GM12865 (cell line): ENCODE results near the gene KCTD16.

ENCODE experiments used
- DNase-seq: peaks from one replicate; pipeline ENCODE4 v3.0.0; 2010; ENCODE audit warnings: low read depth
- H3K4me3 ChIP-seq: 2 replicates; pipeline ENCODE4 v1.5.1; 2011; ENCODE audit warnings: mild to moderate bottlenecking, low read depth, low read length, control low read depth
- CTCF ChIP-seq: IDR thresholded peaks from 2 replicates; pipeline ENCODE4 v1.5.1; 2011; ENCODE audit warnings: low read length, control low read depth, low read depth, inconsistent platforms; ENCODE audit not compliant: insufficient read depth; ENCODE audit errors: missing control alignments

Gene KCTD16

GRCh38 chr5:144130306-144130705 lies 40.4 kb upstream of the KCTD16 start:
- TF ChIP-seq CTCF = no peak
- no peak overlapping the region for H3K4me3 ChIP-seq
- no peak for DNase-seq

- DNase-seq = no peak
- no peak overlapping the region for H3K4me3 ChIP-seq
- no peak for TF ChIP-seq CTCF
Measured at GRCh38 chr5:144131261-144131660, 39.4 kb upstream of the KCTD16 start.

GRCh38 chr5:144133050-144133633 lies 37.5 kb upstream of the KCTD16 start:
- DNase-seq = no peak
- TF ChIP-seq CTCF = no peak
- H3K4me3 ChIP-seq = no peak overlapping the region

GRCh38 chr5:144134194-144134826 lies 36.4 kb upstream of the KCTD16 start:
- DNase-seq = no peak
- no peak overlapping the region for H3K4me3 ChIP-seq
- no peak for TF ChIP-seq CTCF

GRCh38 chr5:144135113-144135762 lies 35.4 kb upstream of the KCTD16 start:
- no peak for DNase-seq
- TF ChIP-seq CTCF = no peak
- no peak overlapping the region for H3K4me3 ChIP-seq

- no peak for TF ChIP-seq CTCF
- H3K4me3 ChIP-seq = no peak overlapping the region
- DNase-seq = no peak
Measured at GRCh38 chr5:144139586-144139985, 31.1 kb upstream of the KCTD16 start.
